Glutamatergic neuron (in vitro differentiated cells): Measurements from ENCODE around the gene DAW1. TPM values are rescaled to one million over a fixed set of nuclear protein-coding genes. Genes with fewer than 3 reads are reported as not detected.

Experiments
- DNase-seq: peaks from one replicate; pipeline ENCODE4 v3.0.0; 2022
- H3K27ac Mint-ChIP-seq: one replicate; pipeline ENCODE4 v1.8.0; 2020; ENCODE audit warnings: mild to moderate bottlenecking, mixed read lengths, inconsistent platforms; ENCODE audit not compliant: unreplicated experiment
- H3K27me3 Mint-ChIP-seq: one replicate; pipeline ENCODE4 v1.8.0; 2020; ENCODE audit warnings: mild to moderate bottlenecking, moderate library complexity, mixed read lengths, inconsistent platforms; ENCODE audit not compliant: unreplicated experiment
- H3K36me3 Mint-ChIP-seq: one replicate; pipeline ENCODE4 v1.8.0; 2020; ENCODE audit warnings: mild to moderate bottlenecking, mixed read lengths, inconsistent platforms; ENCODE audit not compliant: unreplicated experiment
- H3K4me1 Mint-ChIP-seq: one replicate; pipeline ENCODE4 v1.8.0; 2020; ENCODE audit warnings: mild to moderate bottlenecking, low read depth, mixed read lengths, inconsistent platforms; ENCODE audit not compliant: unreplicated experiment
- H3K4me3 Mint-ChIP-seq: one replicate; pipeline ENCODE4 v1.8.0; 2020; ENCODE audit warnings: mild to moderate bottlenecking, mixed read lengths, inconsistent platforms; ENCODE audit not compliant: unreplicated experiment
- H3K9me3 Mint-ChIP-seq: one replicate; pipeline ENCODE4 v1.8.0; 2020; ENCODE audit warnings: mild to moderate bottlenecking, moderate library complexity, mixed read lengths, inconsistent platforms; ENCODE audit not compliant: unreplicated experiment
- CTCF ChIP-seq: fragments of 200-600 bp; sonication (generic); IDR thresholded peaks from one replicate; pipeline ENCODE4 v1.5.0; 2021; ENCODE audit not compliant: partially characterized antibody, unreplicated experiment
- total RNA-seq: library from RNA; stranded (reverse); fragmentation: NEBNext Ultra II Directional; extraction: Animal tissue kit (Norgen Biotek cat#: 25700); gene quantifications from one replicate; pipeline ENCODE4 v1.2.1, GENCODE V29; 2021; ENCODE audit not compliant: unreplicated experiment

DAW1 gene
- total RNA-seq, 1 donor from 2014 or later: not detected

DNA sequence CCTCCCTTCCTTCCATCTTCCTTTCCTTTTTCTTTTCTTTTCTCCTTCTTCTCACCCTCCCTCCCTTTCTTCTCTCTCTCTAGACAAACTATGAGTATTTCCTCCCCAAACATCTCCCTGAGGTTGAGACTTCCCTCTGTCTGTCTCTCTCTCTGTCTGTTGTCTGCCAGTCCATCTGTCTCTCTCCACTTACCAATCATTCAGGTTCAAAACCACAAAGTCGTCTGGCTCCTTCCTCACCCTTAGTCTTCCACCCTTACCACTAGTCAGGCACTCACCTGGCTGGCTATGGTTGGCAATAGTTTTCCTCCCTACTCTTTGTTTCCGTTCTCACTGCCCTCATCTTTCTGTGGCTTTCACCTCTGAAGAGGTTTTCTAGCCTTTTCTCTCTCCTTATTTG, 44.9 kb upstream of the DAW1 start:
- no peak for DNase-seq
- Mint-ChIP-seq H3K27me3 (peaks cover 3% of the 10 kb centered on the region), H3K36me3 (no peaks in the 10 kb centered on the region), H3K4me1 (no peaks in the 10 kb centered on the region), H3K9me3 (peaks cover 2% of the 10 kb centered on the region), H3K27ac (no peak overlapping the region), H3K4me3 (no peak overlapping the region)
- TF ChIP-seq CTCF: no peak

DNA sequence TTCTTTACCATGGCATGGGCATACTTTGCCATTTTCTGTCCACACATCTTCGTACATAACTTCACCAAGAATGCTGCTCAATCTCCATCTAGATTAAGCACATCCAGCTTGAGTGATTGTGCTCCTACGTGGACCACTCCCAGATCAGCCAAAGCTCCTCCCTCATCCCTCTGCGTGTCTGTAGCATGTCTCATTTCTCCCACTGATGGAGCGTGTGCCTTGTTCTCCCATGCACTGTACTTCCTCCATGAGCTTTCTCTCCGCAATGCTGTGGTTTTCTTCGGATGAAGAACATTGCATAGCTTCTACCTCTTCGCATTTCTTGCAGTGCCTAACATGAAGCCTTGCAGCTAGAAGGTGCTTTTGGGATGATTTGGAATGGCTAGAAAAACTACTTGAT, 44.3 kb upstream of the DAW1 start:
- H3K4me3 Mint-ChIP-seq: no peak overlapping the region
- peaks cover 2% of the 10 kb centered on the region for H3K9me3 Mint-ChIP-seq
- H3K27ac Mint-ChIP-seq: no peak overlapping the region
- DNase-seq: no peak
- H3K36me3 Mint-ChIP-seq: no peaks in the 10 kb centered on the region
- H3K4me1 Mint-ChIP-seq: no peaks in the 10 kb centered on the region
- H3K27me3 Mint-ChIP-seq: peaks cover 3% of the 10 kb centered on the region
- no peak for TF ChIP-seq CTCF

DNA sequence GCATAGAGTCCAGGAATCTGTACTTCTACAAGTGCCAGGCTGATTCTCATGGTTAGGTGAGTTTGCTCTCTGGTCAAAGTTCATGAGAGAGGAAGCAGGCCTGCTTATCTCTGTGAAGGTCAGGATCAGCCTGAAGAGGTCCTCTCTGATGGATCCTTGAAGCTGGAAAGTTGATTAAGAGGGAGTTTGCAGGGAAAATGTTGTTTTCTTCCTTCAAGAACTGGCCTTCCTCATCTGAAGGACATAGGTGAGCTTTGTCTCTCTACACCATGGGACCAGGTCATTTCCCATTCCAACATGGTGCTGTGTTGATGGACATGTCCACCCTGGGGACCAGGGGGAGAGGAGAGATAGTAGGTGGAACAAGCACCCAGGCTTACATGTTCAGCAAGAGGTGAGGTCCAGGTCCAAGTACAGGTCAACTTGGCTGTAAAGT, 42.9 kb upstream of the DAW1 start:
- Mint-ChIP-seq H3K27ac (no peak overlapping the region), H3K4me1 (no peaks in the 10 kb centered on the region), H3K9me3 (peaks cover 2% of the 10 kb centered on the region), H3K36me3 (no peaks in the 10 kb centered on the region), H3K27me3 (peaks cover 3% of the 10 kb centered on the region), H3K4me3 (no peak overlapping the region)
- DNase-seq: no peak
- TF ChIP-seq CTCF: no peak

DNA sequence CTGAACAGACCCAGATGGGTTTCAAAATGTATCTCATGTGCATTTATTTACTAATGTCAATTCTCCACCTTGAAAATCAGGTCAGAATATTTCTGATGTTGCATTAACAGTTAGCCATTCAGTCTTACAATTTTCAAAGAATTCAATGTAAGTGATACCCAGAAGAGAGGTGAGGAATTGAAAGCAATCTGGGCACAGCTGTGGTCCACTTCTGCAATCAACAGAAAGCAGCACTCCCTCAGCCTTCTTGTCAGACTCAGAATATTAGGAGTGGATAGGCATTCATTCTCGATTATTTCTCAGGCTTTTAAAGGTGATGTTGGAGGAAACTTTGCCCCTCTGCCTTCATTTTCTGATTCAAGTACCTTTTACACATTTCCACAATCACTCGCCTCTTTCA, 42.1 kb upstream of the DAW1 start:
- no peaks in the 10 kb centered on the region for H3K4me1 Mint-ChIP-seq
- no peak overlapping the region for H3K4me3 Mint-ChIP-seq
- no peak for TF ChIP-seq CTCF
- peaks cover 2% of the 10 kb centered on the region for H3K9me3 Mint-ChIP-seq
- peaks cover 3% of the 10 kb centered on the region for H3K27me3 Mint-ChIP-seq
- no peak for DNase-seq
- H3K27ac Mint-ChIP-seq: no peak overlapping the region
- no peaks in the 10 kb centered on the region for H3K36me3 Mint-ChIP-seq

DNA sequence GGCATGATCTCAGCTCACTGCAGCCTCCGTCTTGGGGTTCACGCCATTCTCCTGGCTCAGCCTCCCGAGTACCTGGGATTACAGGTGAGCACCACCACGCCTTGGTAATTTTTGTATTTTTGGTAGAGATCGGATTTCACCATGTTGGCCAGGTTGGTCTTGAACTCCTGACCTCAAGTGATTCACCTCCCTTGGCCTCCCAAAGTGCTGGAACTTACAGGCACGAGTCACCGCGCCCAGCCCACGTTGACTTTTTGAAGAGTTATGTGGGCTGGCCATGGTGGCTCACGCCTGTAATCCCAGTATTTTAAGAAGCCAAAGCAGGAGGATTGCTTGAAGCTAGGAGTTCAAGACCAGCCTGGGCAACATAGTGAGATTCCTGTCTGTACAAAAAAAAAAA, 37.0 kb upstream of the DAW1 start:
- Mint-ChIP-seq H3K4me1 (no peaks in the 10 kb centered on the region), H3K9me3 (peaks cover 9% of the 10 kb centered on the region), H3K36me3 (peaks cover 16% of the 10 kb centered on the region), H3K27ac (no peak overlapping the region), H3K27me3 (no peaks in the 10 kb centered on the region), H3K4me3 (no peak overlapping the region)
- no peak for DNase-seq
- TF ChIP-seq CTCF: no peak
